Testis (tissue), 3 donors: ENCODE results near the gene HYOU1. TPM values are rescaled to one million over a fixed set of nuclear protein-coding genes. Genes with fewer than 3 reads are reported as not detected.

Experiments used
- DNase-seq: peaks from one replicate; pipeline ENCODE4 v3.0.0-alpha.2; 2019
- H3K27ac ChIP-seq, 2 donors: fragments of 200-600 bp; sonication (generic); one replicate each; pipeline ENCODE4 v1.5.1; 2019
- H3K27me3 ChIP-seq: fragments of 200-600 bp; sonication (generic); one replicate; pipeline ENCODE4 v1.5.1; 2019
- H3K36me3 ChIP-seq: fragments of 200-600 bp; sonication (generic); one replicate; pipeline ENCODE4 v1.5.1; 2017; ENCODE audit warnings: low read depth; ENCODE audit errors: missing control alignments
- H3K4me1 ChIP-seq: fragments of 200-600 bp; sonication (generic); one replicate; pipeline ENCODE4 v1.5.1; 2019
- H3K4me3 ChIP-seq, 2 donors: fragments of 200-600 bp; sonication (generic); one replicate each; pipeline ENCODE4 v1.5.1; 2017 to 2019
- H3K9me3 ChIP-seq: fragments of 200-600 bp; sonication (generic); one replicate; pipeline ENCODE4 v1.5.1; 2017
- POLR2A ChIP-seq: fragments of 450-650 bp; IDR thresholded peaks from one replicate; pipeline ENCODE4 v1.6.1; 2017; ENCODE audit warnings: antibody characterized with exemption, mild to moderate bottlenecking, moderate library complexity
- WGBS, 2 donors: methylation state at CpG; one replicate each; pipeline ENCODE4 v1.1.5; 2018; 5-methylcytosine and 5-hydroxymethylcytosine counted together
- intact Hi-C: fragments of 100-400 bp; cut with DNase I; formaldehyde crosslinking; loops from one replicate; pipeline ENCODE4 v1.15.1; 2023; ENCODE audit warnings: low total_unique reads
- polyA plus RNA-seq: library from polyadenylated mRNA; stranded (reverse); fragments of 350-450 nt; fragmentation: Illumina TruSeq; extraction: RNeasy Lipid Tissue Mini Kit (QIAGEN cat#74804); gene quantifications from one replicate; pipeline ENCODE4 v1.2.3, GENCODE V29; 2014; ENCODE audit warnings: low read depth, low replicate concordance; ENCODE audit not compliant: insufficient read depth
- total RNA-seq, 2 donors: library from RNA; depleted of rRNA; stranded (reverse); fragments of >200 nt; gene quantifications; one replicate each; pipeline ENCODE4 v1.2.3, GENCODE V29; 2016
- TF ChIP-seq, protein P1 (sequence below), 3 experiments: fragments of 450-650 bp in 2 of 3; fragments of 200-600 bp in 1 of 3; sonication (generic) in 1 of 3; IDR thresholded peaks; one replicate each; pipeline ENCODE4 v1.5.1; 2016 to 2019; ENCODE audit warnings: antibody characterized with exemption in 3 of 3, mild to moderate bottlenecking in 2 of 3, moderate library complexity in 1 of 3

Gene HYOU1
- total and polyA plus RNA-seq, 3 donors from 2014 or later: 126 to 209 (median 127) TPM

DNA sequence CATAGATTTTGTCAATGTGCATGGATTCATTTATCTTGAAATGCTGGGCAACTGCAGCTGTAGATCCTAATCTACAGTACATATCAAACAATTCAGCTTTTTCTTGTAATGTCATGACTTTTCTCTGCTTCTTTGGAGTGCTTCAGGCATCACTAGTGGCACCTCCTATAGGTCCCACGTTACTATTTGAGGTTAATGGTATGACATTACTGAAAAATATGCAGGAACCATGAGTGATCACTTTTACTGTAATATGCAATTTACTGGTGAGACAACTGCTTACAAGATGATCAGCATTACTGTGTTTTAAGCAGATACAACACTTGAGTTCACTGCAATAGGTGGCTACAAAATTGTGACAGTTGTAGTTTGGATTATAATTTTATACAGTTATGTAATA, 56.1 kb downstream of the HYOU1 start:
- no peaks in the 10 kb centered on the region for H3K27me3 ChIP-seq
- H3K4me1 ChIP-seq: peaks cover 9% of the 10 kb centered on the region
- H3K9me3 ChIP-seq: no peaks in the 10 kb centered on the region
- H3K36me3 ChIP-seq: no peaks in the 10 kb centered on the region
- no peak overlapping the region for H3K4me3 ChIP-seq
- intact Hi-C loops: no loop called here
- no peak overlapping the region for H3K27ac ChIP-seq
- no peak for DNase-seq
- 73 to 77% methylated on average over 1 of the region's 1 CpG for WGBS, 2 donors
- TF ChIP-seq, protein P1, sequence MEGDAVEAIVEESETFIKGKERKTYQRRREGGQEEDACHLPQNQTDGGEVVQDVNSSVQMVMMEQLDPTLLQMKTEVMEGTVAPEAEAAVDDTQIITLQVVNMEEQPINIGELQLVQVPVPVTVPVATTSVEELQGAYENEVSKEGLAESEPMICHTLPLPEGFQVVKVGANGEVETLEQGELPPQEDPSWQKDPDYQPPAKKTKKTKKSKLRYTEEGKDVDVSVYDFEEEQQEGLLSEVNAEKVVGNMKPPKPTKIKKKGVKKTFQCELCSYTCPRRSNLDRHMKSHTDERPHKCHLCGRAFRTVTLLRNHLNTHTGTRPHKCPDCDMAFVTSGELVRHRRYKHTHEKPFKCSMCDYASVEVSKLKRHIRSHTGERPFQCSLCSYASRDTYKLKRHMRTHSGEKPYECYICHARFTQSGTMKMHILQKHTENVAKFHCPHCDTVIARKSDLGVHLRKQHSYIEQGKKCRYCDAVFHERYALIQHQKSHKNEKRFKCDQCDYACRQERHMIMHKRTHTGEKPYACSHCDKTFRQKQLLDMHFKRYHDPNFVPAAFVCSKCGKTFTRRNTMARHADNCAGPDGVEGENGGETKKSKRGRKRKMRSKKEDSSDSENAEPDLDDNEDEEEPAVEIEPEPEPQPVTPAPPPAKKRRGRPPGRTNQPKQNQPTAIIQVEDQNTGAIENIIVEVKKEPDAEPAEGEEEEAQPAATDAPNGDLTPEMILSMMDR (IDR thresholded peaks at IDR 0.05): no peak
- TF ChIP-seq POLR2A: no peak

DNA sequence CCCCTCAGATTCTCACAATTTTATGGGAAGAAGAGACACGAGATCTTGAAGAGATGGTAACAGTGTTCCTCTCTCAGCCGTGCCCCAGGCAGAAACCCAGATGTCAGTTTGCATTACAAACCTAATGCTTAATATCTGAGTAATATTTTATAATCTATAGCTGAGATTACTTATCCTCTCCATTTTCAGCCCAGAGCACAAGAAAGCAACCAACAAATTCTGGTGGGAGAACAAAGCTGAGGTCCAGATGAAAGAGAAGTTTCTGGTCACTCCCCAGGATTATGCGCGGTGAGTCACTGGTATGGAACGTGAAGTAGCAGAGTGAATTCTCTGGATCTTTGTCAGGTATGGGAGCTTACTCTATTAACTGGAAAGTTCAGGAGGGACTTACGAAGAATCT, 58.2 kb downstream of the HYOU1 start:
- Histone ChIP-seq H3K36me3 (no peaks in the 10 kb centered on the region), H3K9me3 (no peaks in the 10 kb centered on the region), H3K27me3 (no peaks in the 10 kb centered on the region), H3K4me3 (peak overlapping the region; percentile 74 to 78), H3K27ac (peak overlapping the region in 1 of 2 donors; percentile 64), H3K4me1 (peaks cover 9% of the 10 kb centered on the region)
- WGBS, 2 donors: 37 to 49% methylated on average over 6 of the region's 6 CpGs
- DNase-seq: no peak
- intact Hi-C loops: no loop called here
- TF ChIP-seq, protein P1 (IDR thresholded peaks at IDR 0.05): no peak
- no peak for TF ChIP-seq POLR2A

GRCh38 chr11:118998388-118998717, 58.7 kb downstream of the HYOU1 start:
- Histone ChIP-seq H3K36me3 (no peaks in the 10 kb centered on the region), H3K27ac (peak overlapping the region; percentile 28 to 64), H3K9me3 (no peaks in the 10 kb centered on the region), H3K4me3 (peak overlapping the region; percentile 74 to 78), H3K27me3 (no peaks in the 10 kb centered on the region), H3K4me1 (peaks cover 9% of the 10 kb centered on the region)
- whole genome bisulfite sequencing, 2 donors: 0 to 1% methylated on average over 15 to 18 of the region's 19 CpGs
- no peak for TF ChIP-seq POLR2A
- TF ChIP-seq, protein P1 (IDR thresholded peaks at IDR 0.05): no peak
- intact Hi-C loops: no loop called here
- peak; percentile 48 for DNase-seq

- DNase-seq: peak; percentile 96
- peaks cover 9% of the 10 kb centered on the region for H3K4me1 ChIP-seq
- 0 to 1% methylated on average over 22 to 44 of the region's 54 CpGs for WGBS, 2 donors
- intact Hi-C loops: no loop called here
- no peaks in the 10 kb centered on the region for H3K36me3 ChIP-seq
- H3K27me3 ChIP-seq: no peaks in the 10 kb centered on the region
- H3K4me3 ChIP-seq: peak within 1 kb of the TSS; percentile 74 to 78
- peak within 1 kb of the TSS; percentile 28 to 64 for H3K27ac ChIP-seq
- H3K9me3 ChIP-seq: no peaks in the 10 kb centered on the region
- no peak for TF ChIP-seq POLR2A
- TF ChIP-seq, protein P1 (IDR thresholded peaks at IDR 0.05): no peak
Measured at GRCh38 chr11:118997627-118998387, 59.2 kb downstream of the HYOU1 start, which contains the start of gene CENATAC. TSS of gene CENATAC (plus strand) at chr11:118998138. CDS start at chr11:118998198, 60 bp downstream.
